Calu3 (cell line): ENCODE data around the gene PRCD. TPM values are rescaled to one million over a fixed set of nuclear protein-coding genes. Genes with fewer than 3 reads are reported as not detected.

ENCODE experiments used
- BruUV-seq: library from RNA; stranded (reverse); fragments of 400-500 nt; replicated peaks from 2 replicates; lab custom pipeline; 2021; lab: Mats Ljungman, UMichigan
- CTCF ChIA-PET: fragments of 300-600 bp; sonication (Branson Sonifier 250); formaldehyde crosslinking; loops from one replicate; lab custom pipeline; 2022; ENCODE audit warnings: antibody characterized with exemption; lab: Charles Lee
- DNase-seq: peaks from one replicate; pipeline ENCODE4 v3.0.0; 2022
- H3K27ac Mint-ChIP-seq: one replicate; pipeline ENCODE4 v1.8.0; 2022; ENCODE audit warnings: mixed read lengths; ENCODE audit not compliant: unreplicated experiment
- H3K27me3 Mint-ChIP-seq: one replicate; pipeline ENCODE4 v1.8.0; 2022; ENCODE audit warnings: mixed read lengths; ENCODE audit not compliant: unreplicated experiment
- H3K36me3 Mint-ChIP-seq: one replicate; pipeline ENCODE4 v1.8.0; 2022; ENCODE audit warnings: mild to moderate bottlenecking, moderate library complexity, mixed read lengths; ENCODE audit not compliant: insufficient read depth, unreplicated experiment
- H3K4me1 Mint-ChIP-seq: one replicate; pipeline ENCODE4 v1.8.0; 2022; ENCODE audit warnings: mild to moderate bottlenecking, low read depth, mixed read lengths; ENCODE audit not compliant: unreplicated experiment
- H3K4me3 Mint-ChIP-seq: one replicate; pipeline ENCODE4 v1.8.0; 2022; ENCODE audit warnings: mild to moderate bottlenecking, low read depth, moderate library complexity, mixed read lengths; ENCODE audit not compliant: unreplicated experiment
- H3K9me3 Mint-ChIP-seq: one replicate; pipeline ENCODE4 v1.8.0; 2022; ENCODE audit warnings: low read depth, mixed read lengths; ENCODE audit not compliant: unreplicated experiment
- CTCF ChIP-seq: fragments of 200-600 bp; IDR thresholded peaks from one replicate; pipeline ENCODE4 v1.8.0; 2022; ENCODE audit warnings: antibody characterized with exemption; ENCODE audit not compliant: unreplicated experiment
- intact Hi-C: fragments of 100-400 bp; cut with micrococcal nuclease; formaldehyde crosslinking; loops from one replicate; pipeline ENCODE4 v1.10.0; 2022; ENCODE audit not compliant: unreplicated experiment
- total RNA-seq: library from RNA; stranded (reverse); gene quantifications from 2 replicates; pipeline ENCODE4 v1.2.3, GENCODE V29; 2022

PRCD gene
- total RNA-seq, 1 experiment from 2014 or later = not detected

GRCh38 chr17:76574166-76574565 lies 34.3 kb downstream of the PRCD start:
- no peak overlapping the region for H3K27ac Mint-ChIP-seq
- peaks cover 23% of the 10 kb centered on the region for H3K36me3 Mint-ChIP-seq
- no peak for DNase-seq
- no TSS peak for BruUV-seq
- CTCF ChIA-PET = interaction anchor here (0.6 kb wide), 1 partner anchor 208 kb away, joined by 4 read pairs; no protein-coding TSS in a partner anchor
- peaks cover 44% of the 10 kb centered on the region for H3K4me1 Mint-ChIP-seq
- TF ChIP-seq CTCF = no peak
- no peaks in the 10 kb centered on the region for H3K27me3 Mint-ChIP-seq
- intact Hi-C loops = no loop called here
- no peak overlapping the region for H3K4me3 Mint-ChIP-seq
- H3K9me3 Mint-ChIP-seq = no peaks in the 10 kb centered on the region

- H3K9me3 Mint-ChIP-seq = no peaks in the 10 kb centered on the region
- CTCF ChIA-PET = interaction anchor here (0.7 to 1.1 kb wide), 2 partner anchors 47 to 48 kb away, joined by 3 read pairs; no protein-coding TSS in a partner anchor
- no peaks in the 10 kb centered on the region for H3K27me3 Mint-ChIP-seq
- no TSS peak for BruUV-seq
- intact Hi-C loops = no loop called here
- peaks cover 13% of the 10 kb centered on the region for H3K36me3 Mint-ChIP-seq
- H3K27ac Mint-ChIP-seq = peak overlapping the region; percentile 60
- no peak for DNase-seq
- no peak for TF ChIP-seq CTCF
- peaks cover 30% of the 10 kb centered on the region for H3K4me1 Mint-ChIP-seq
- no peak overlapping the region for H3K4me3 Mint-ChIP-seq
These were observed 35.7 kb downstream of the PRCD start for GRCh38 chr17:76575570-76575969.

GRCh38 chr17:76576189-76576588 lies 36.3 kb downstream of the PRCD start:
- peak overlapping the region; percentile 60 for H3K27ac Mint-ChIP-seq
- BruUV-seq = no TSS peak
- H3K9me3 Mint-ChIP-seq = no peaks in the 10 kb centered on the region
- H3K4me1 Mint-ChIP-seq = peaks cover 27% of the 10 kb centered on the region
- intact Hi-C loops = no loop called here
- H3K36me3 Mint-ChIP-seq = peaks cover 13% of the 10 kb centered on the region
- no peak overlapping the region for H3K4me3 Mint-ChIP-seq
- CTCF ChIA-PET = interaction anchor here (0.7 to 1.1 kb wide), 2 partner anchors 47 to 48 kb away, joined by 3 read pairs; no protein-coding TSS in a partner anchor
- DNase-seq = no peak
- H3K27me3 Mint-ChIP-seq = no peaks in the 10 kb centered on the region
- no peak for TF ChIP-seq CTCF

- no peak for TF ChIP-seq CTCF
- CTCF ChIA-PET = no interaction called here
- H3K36me3 Mint-ChIP-seq = peaks cover 18% of the 10 kb centered on the region
- H3K4me3 Mint-ChIP-seq = no peak overlapping the region
- H3K4me1 Mint-ChIP-seq = peaks cover 27% of the 10 kb centered on the region
- no TSS peak for BruUV-seq
- H3K9me3 Mint-ChIP-seq = no peaks in the 10 kb centered on the region
- no peak for DNase-seq
- intact Hi-C loops = no loop called here
- no peak overlapping the region for H3K27ac Mint-ChIP-seq
- H3K27me3 Mint-ChIP-seq = no peaks in the 10 kb centered on the region
These were observed 38.0 kb downstream of the PRCD start for GRCh38 chr17:76577876-76578275.
